ENCODE data around the gene HLA-G. TPM values are rescaled to one million over a fixed set of nuclear protein-coding genes. Genes with fewer than 3 reads are reported as not detected.

The HLA-G gene
- total RNA-seq (2011; cell fraction: chromatin; rRNA removed; ENCODE audit: low replicate concordance) = not detected in 2 replicates
- total RNA-seq (2011; cell fraction: nucleolus; rRNA removed) = not detected in 2 replicates
- not detected in 2 replicates for total RNA-seq (2011; cell fraction: nucleoplasm; rRNA removed)
- not detected in 2 replicates for total RNA-seq (2014; rRNA removed)
- not detected in 2 replicates for total RNA-seq (2014; rRNA removed; fragmentation: Illumina TruSeq; extraction: Trizol)
- not detected in 2 replicates for total RNA-seq (2015; rRNA removed; fragmentation: Illumina TruSeq; extraction: Trizol)
- not detected in 2 replicates for total RNA-seq (2021)
- not detected in 2 replicates for polyA plus RNA-seq (2011; rRNA removed)
- polyA plus RNA-seq (2011; cell fraction: cytosol; rRNA removed) = not detected in 2 replicates
- not detected in 2 replicates for polyA plus RNA-seq (2011; cell fraction: nucleus; rRNA removed)
- polyA plus RNA-seq (2012) = not detected in 2 replicates
- not detected in 2 replicates for polyA plus RNA-seq (2014; fragmentation: Illumina TruSeq; extraction: Trizol)
- polyA plus RNA-seq (2014; fragmentation: Nextera tagmentation; extraction: Ambion mirVana) = not detected
- polyA plus RNA-seq (2014; rRNA removed) = 0.13 TPM in 1 of 2 replicates, not detected in the other
- not detected in 2 replicates for polyA minus RNA-seq (2011; rRNA and poly(A)+ RNA removed)
- not detected in 2 replicates for polyA minus RNA-seq (2011; cell fraction: cytosol; rRNA and poly(A)+ RNA removed)
- polyA minus RNA-seq (2011; cell fraction: nucleus; rRNA and poly(A)+ RNA removed) = not detected in 2 replicates
- Bru-seq, nascent RNA = not detected
- not detected for BruChase-seq, experiment 1, labeled RNA remaining after a 2-hour chase
- BruChase-seq, experiment 2, labeled RNA remaining after a 6-hour chase = not detected
- long read RNA-seq, experiment 1 = 0 reads
- long read RNA-seq, experiment 2 = 0 reads
- long read RNA-seq, experiment 3 = 0 reads

GRCh38 chr6:29827579-29828470 is at the start of gene HLA-G:
Gene HLA-G, plus strand, starts transcription at chr6:29827825. Its CDS starts 20 bp downstream, at chr6:29827845.
- H3K9me3 ChIP-seq (replicated peaks; ENCODE audit: control insufficient read depth, insufficient read depth, low read depth, low read length) = no peaks in the 10 kb centered on the region
- ChIA-PET CTCF (ENCODE audit: low intra/inter-chr PET ratio) (no interaction called here), POLR2A (no interaction called here)
- no peak for DNase-seq (ENCODE audit: extremely low read depth in 1 of 4, low spot score in 3 of 4)
- FAIRE-seq = no peak
- H2AFZ ChIP-seq (ENCODE audit: low read depth, low read length) = no peak within 1 kb of the TSS
- ATAC-seq = no peak
- H3K4me2 ChIP-seq (ENCODE audit: insufficient read depth, low read length) = no peak within 1 kb of the TSS
- in situ Hi-C loops (cut with MboI) = loop anchor here (25.0 kb wide), 1 partner anchor 91 kb away; no protein-coding TSS in a partner anchor
- no peak for TF ChIP-seq STAT5A (IDR thresholded peaks at IDR 0.05; ENCODE audit: borderline replicate concordance, low read length)
- no peak for TF ChIP-seq TAF9B (IDR thresholded peaks at IDR 0.05; ENCODE audit: partially characterized antibody)
- H3K27ac ChIP-seq (ENCODE audit: extremely low read depth, low read depth, low read length) = no peak within 1 kb of the TSS
- H4K20me1 ChIP-seq (replicated peaks; ENCODE audit: control insufficient read depth, insufficient read depth, low read length) = no peaks in the 10 kb centered on the region
- H3K9me1 ChIP-seq (ENCODE audit: control insufficient read depth, insufficient read depth, low read length) = no peaks in the 10 kb centered on the region
- BruUV-seq (replicated peaks) = no TSS peak
- H3K36me3 ChIP-seq (ENCODE audit: control insufficient read depth, insufficient read depth, low read length) = no peaks in the 10 kb centered on the region
- no peak within 1 kb of the TSS for H3K9ac ChIP-seq (ENCODE audit: insufficient read depth in 1 of 2, low read depth in 2 of 2, low read length in 2 of 2)
- intact Hi-C loops (cut with micrococcal nuclease) = loop anchor here (10.0 kb wide), 1 partner anchor 183 kb away; no protein-coding TSS in a partner anchor
- peaks cover 7 to 30% of the 10 kb centered on the region in 2 experiments; a peak in 4 of 5 replicates for H3K27me3 ChIP-seq (ENCODE audit: control insufficient read depth in 2 of 2, insufficient read depth in 2 of 2, low read length in 2 of 2)
- WGBS (ENCODE audit: insufficient coverage, low coverage, missing lambda C conversion rate) = 42% methylated on average over 57 of the region's 75 CpGs
- H3K4me3 ChIP-seq = no peak within 1 kb of the TSS
- H3K4me1 ChIP-seq (replicated peaks in 1 of 2; ENCODE audit: control insufficient read depth in 2 of 2, insufficient read depth in 2 of 2, low read length in 2 of 2) = peaks cover 0 to 11% of the 10 kb centered on the region in 2 experiments; a peak in 1 of 5 replicates
- H3K79me2 ChIP-seq (ENCODE audit: control insufficient read depth, insufficient read depth, low read length) = no peaks in the 10 kb centered on the region
